Neural cell (in vitro differentiated cells): ENCODE data around the gene F11R.

Source experiments
- CTCF ChIP-seq: fragments of 450-650 bp; IDR thresholded peaks from 2 replicates; pipeline ENCODE4 v1.5.1; 2014; ENCODE audit warnings: antibody characterized with exemption, mild to moderate bottlenecking, moderate library complexity; ENCODE audit not compliant: poor library complexity, severe bottlenecking
- EP300 ChIP-seq: fragments of 450-650 bp; conservative IDR thresholded peaks from 2 replicates; pipeline ENCODE4 v1.6.1; 2014; ENCODE audit warnings: antibody characterized with exemption, mild to moderate bottlenecking, moderate library complexity; ENCODE audit not compliant: poor library complexity, severe bottlenecking
- EZH2 ChIP-seq: fragments of 200-600, 300-800 bp; shearing (Covaris generic), sonication (generic); IDR thresholded peaks from 2 replicates; pipeline ENCODE4 v1.6.1; 2014; ENCODE audit warnings: antibody characterized with exemption, low read length, borderline replicate concordance, mild to moderate bottlenecking; ENCODE audit not compliant: insufficient read depth, poor library complexity, severe bottlenecking
- MXI1 ChIP-seq: fragments of 450-650 bp; conservative IDR thresholded peaks from 2 replicates; pipeline ENCODE4 v1.6.1; 2014; ENCODE audit warnings: antibody characterized with exemption, mild to moderate bottlenecking; ENCODE audit not compliant: poor library complexity, severe bottlenecking
- POLR2AphosphoS5 ChIP-seq: IDR thresholded peaks from 2 replicates; pipeline ENCODE4 v1.6.1; 2012
- SMC3 ChIP-seq: fragments of 450-650 bp; conservative IDR thresholded peaks from 2 replicates; pipeline ENCODE4 v1.6.1; 2014; ENCODE audit warnings: antibody characterized with exemption, mild to moderate bottlenecking, moderate library complexity; ENCODE audit not compliant: poor library complexity

GRCh38 chr1:160971618-160972056 lies 49.3 kb downstream of the F11R start:
- TF ChIP-seq CTCF, result no peak
- TF ChIP-seq POLR2AphosphoS5, result no peak
- no peak for TF ChIP-seq EP300
- TF ChIP-seq EZH2, result no peak
- no peak for TF ChIP-seq SMC3
- TF ChIP-seq MXI1, result no peak
